K562 (cell line): ENCODE measurements around the gene PSMG3. TPM values are rescaled to one million over a fixed set of nuclear protein-coding genes. Genes with fewer than 3 reads are reported as not detected.
A peak's percentile ranks its signal among the peaks of the same experiment; 100 is the strongest.

Experiments used
- ATF1 ChIP-seq, 2 experiments: fragments of 450-650 bp in 1 of 2; IDR thresholded peaks; 2 replicates each; pipeline ENCODE4 v1.6.1; 2016; ENCODE audit warnings: missing compliant biosample characterization in 1 of 2, missing genetic modification characterization in 1 of 2
- ATF2 ChIP-seq: sonication (generic); formaldehyde crosslinking; IDR thresholded peaks from 2 replicates; pipeline ENCODE4 v1.8.1; 2022; ENCODE audit warnings: missing genetic modification reagents
- E2F6 ChIP-seq, 2 experiments: IDR thresholded peaks; 2 replicates each; pipeline ENCODE4 v1.6.1; 2011; ENCODE audit warnings: borderline replicate concordance in 1 of 2, control low read depth in 1 of 2, low read depth in 1 of 2, low read length in 1 of 2, mild to moderate bottlenecking in 1 of 2, mixed read lengths in 1 of 2, moderate library complexity in 1 of 2; ENCODE audit not compliant: insufficient read depth in 1 of 2, insufficient read length in 1 of 2, poor library complexity in 1 of 2, severe bottlenecking in 1 of 2; ENCODE audit errors: extremely low read depth in 1 of 2
- ETV6 ChIP-seq, 3 experiments: fragments of 150-350 bp in 1 of 3; sonication (generic) in 1 of 3; formaldehyde crosslinking in 1 of 3; IDR thresholded peaks; 2 replicates each; pipeline versions ENCODE4 v1.6.1 to v1.8.0; 2014 to 2022; ENCODE audit warnings: borderline replicate concordance in 2 of 3, low read depth in 2 of 3, antibody characterized with exemption in 1 of 3, low read length in 1 of 3, mild to moderate bottlenecking in 1 of 3, missing genetic modification reagents in 1 of 3
- HEY1 ChIP-seq: fragments of 250-450 bp; sonication (Bioruptor Pico); IDR thresholded peaks from 2 replicates; pipeline ENCODE4 v1.5.0; 2020; ENCODE audit warnings: mild to moderate bottlenecking, moderate library complexity, borderline replicate concordance
- JUND ChIP-seq, 2 experiments: IDR thresholded peaks; 2 replicates in 1 of 2; 3 replicates in 1 of 2; pipeline ENCODE4 v1.6.1; 2011; ENCODE audit warnings: borderline replicate concordance in 2 of 2, low read depth in 2 of 2, low read length in 2 of 2, improper control_type of control experiment in 1 of 2, missing biosample characterization in 1 of 2, missing genetic modification characterization in 1 of 2, missing genetic modification reagents in 1 of 2
- KLF6 ChIP-seq: fragments of 250-450 bp; sonication (Bioruptor Pico); IDR thresholded peaks from 2 replicates; pipeline ENCODE4 v1.4.0; 2020; ENCODE audit warnings: mild to moderate bottlenecking, moderate library complexity, borderline replicate concordance
- MECOM ChIP-seq: fragments of 250-450 bp; sonication (Bioruptor Pico); IDR thresholded peaks from 2 replicates; pipeline ENCODE4 v1.8.0; 2022; ENCODE audit warnings: inconsistent platforms
- MEIS2 ChIP-seq: fragments of 450-650 bp; IDR thresholded peaks from 2 replicates; pipeline ENCODE4 v1.6.1; 2014; ENCODE audit warnings: mild to moderate bottlenecking; ENCODE audit not compliant: partially characterized antibody
- PATZ1 ChIP-seq: fragments of 250-450 bp; sonication (Bioruptor Pico); IDR thresholded peaks from 2 replicates; pipeline ENCODE4 v1.5.0; 2020; ENCODE audit warnings: mild to moderate bottlenecking, borderline replicate concordance
- POLR2AphosphoS5 ChIP-seq: IDR thresholded peaks from 2 replicates; pipeline ENCODE4 v1.6.1; 2011; ENCODE audit warnings: mild to moderate bottlenecking, low read depth, low read length, moderate library complexity; ENCODE audit not compliant: control insufficient read depth, insufficient read depth
- RAD51 ChIP-seq: fragments of 450-650 bp; IDR thresholded peaks from 2 replicates; pipeline ENCODE4 v1.7.1; 2016; ENCODE audit warnings: low read depth, mild to moderate bottlenecking, borderline replicate concordance
- SMARCC2 ChIP-seq: fragments of 450-650 bp; IDR thresholded peaks from 2 replicates; pipeline ENCODE4 v1.6.1; 2017; ENCODE audit warnings: antibody characterized with exemption, moderate library complexity, mild to moderate bottlenecking, low read depth
- TCF7 ChIP-seq: sonication (generic); IDR thresholded peaks from 2 replicates; pipeline ENCODE4 v1.6.1; 2016; ENCODE audit warnings: antibody characterized with exemption, borderline replicate concordance
- XRCC5 ChIP-seq: fragments of 200-400 bp; formaldehyde crosslinking; IDR thresholded peaks from 2 replicates; pipeline ENCODE4 v1.6.1; 2017; ENCODE audit warnings: low read depth, mild to moderate bottlenecking, low read length
- ZNF695 ChIP-seq: fragments of 450-650 bp; formaldehyde crosslinking; IDR thresholded peaks from 2 replicates; pipeline ENCODE4 v1.4.0; 2020; ENCODE audit warnings: mild to moderate bottlenecking, moderate library complexity
- polyA plus RNA-seq, 8 experiments: library from polyadenylated mRNA; depleted of rRNA in 4 of 8; stranded (reverse) in 5 of 8; unstranded in 3 of 8; fragments of >200 nt; fragmentation: Nextera tagmentation in 2 of 8; fragmentation: Illumina TruSeq in 1 of 8; extraction: Ambion mirVana in 2 of 8; extraction: Trizol in 1 of 8; gene quantifications; 2 replicates each; pipeline versions ENCODE4 v1.2.1 to v1.2.3, GENCODE V29; 2011 to 2014; ENCODE audit warnings: inconsistent platforms in 1 of 8, missing spikeins in 1 of 8
- total RNA-seq, 7 experiments: library from RNA; depleted of rRNA in 6 of 7; stranded (reverse); fragments of >200 nt in 6 of 7; fragmentation: Illumina TruSeq in 2 of 7; extraction: Trizol in 2 of 7; gene quantifications; 2 replicates each; pipeline versions ENCODE4 v1.2.1 to v1.2.3, GENCODE V29; 2011 to 2021; ENCODE audit warnings: low replicate concordance in 1 of 7
- TF ChIP-seq, protein P1 (sequence below): fragments of 450-650 bp; IDR thresholded peaks from 2 replicates; pipeline ENCODE4 v1.6.1; 2016; ENCODE audit warnings: mild to moderate bottlenecking

PSMG3 gene
- total and polyA plus RNA-seq, 9 of the 15 experiments (the other 6 are each of a cell fraction or from before 2014, with no cell fraction given) = 34.8 to 122 (median 80.1) TPM

- TF ChIP-seq E2F6 (IDR thresholded peaks at IDR 0.05; ENCODE audit: borderline replicate concordance in 1 of 2, extremely low read depth in 1 of 2, insufficient read depth in 1 of 2, insufficient read length in 1 of 2, low read depth in 1 of 2, low read length in 1 of 2, poor library complexity in 1 of 2, severe bottlenecking in 1 of 2) (peak; percentile 57 to 79), PATZ1 (no peak), RAD51 (no peak; the same call in 1 of the 2 replicates), XRCC5 (peak; percentile 94), MEIS2 (no peak), JUND (IDR thresholded peaks at IDR 0.05; ENCODE audit: borderline replicate concordance, low read depth, low read length) (peak; percentile 56), JUND (tag; IDR thresholded peaks at IDR 0.05; ENCODE audit: borderline replicate concordance, low read depth, low read length) (no peak; the same call in 2 of the 3 replicates), KLF6 (no peak), TCF7 (no peak), ATF1 (CRISPR knock-in tag; IDR thresholded peaks at IDR 0.05) (no peak; the same call in 1 of the 2 replicates), ATF1 (tag; IDR thresholded peaks at IDR 0.05) (peak; percentile 77), POLR2AphosphoS5 (peak; percentile 77), HEY1 (CRISPR knock-in tag) (no peak), ETV6 (IDR thresholded peaks at IDR 0.05; ENCODE audit: borderline replicate concordance in 1 of 2, low read depth in 2 of 2, low read length in 1 of 2) (no peak), ETV6 (CRISPR knock-in tag; IDR thresholded peaks at IDR 0.05; ENCODE audit: borderline replicate concordance) (peak; percentile 71; the same call in 1 of the 2 replicates), SMARCC2 (no peak; the same call in 1 of the 2 replicates), ATF2 (CRISPR knock-in tag) (no peak), ZNF695 (CRISPR knock-in tag) (no peak), MECOM (no peak)
- TF ChIP-seq, protein P1, sequence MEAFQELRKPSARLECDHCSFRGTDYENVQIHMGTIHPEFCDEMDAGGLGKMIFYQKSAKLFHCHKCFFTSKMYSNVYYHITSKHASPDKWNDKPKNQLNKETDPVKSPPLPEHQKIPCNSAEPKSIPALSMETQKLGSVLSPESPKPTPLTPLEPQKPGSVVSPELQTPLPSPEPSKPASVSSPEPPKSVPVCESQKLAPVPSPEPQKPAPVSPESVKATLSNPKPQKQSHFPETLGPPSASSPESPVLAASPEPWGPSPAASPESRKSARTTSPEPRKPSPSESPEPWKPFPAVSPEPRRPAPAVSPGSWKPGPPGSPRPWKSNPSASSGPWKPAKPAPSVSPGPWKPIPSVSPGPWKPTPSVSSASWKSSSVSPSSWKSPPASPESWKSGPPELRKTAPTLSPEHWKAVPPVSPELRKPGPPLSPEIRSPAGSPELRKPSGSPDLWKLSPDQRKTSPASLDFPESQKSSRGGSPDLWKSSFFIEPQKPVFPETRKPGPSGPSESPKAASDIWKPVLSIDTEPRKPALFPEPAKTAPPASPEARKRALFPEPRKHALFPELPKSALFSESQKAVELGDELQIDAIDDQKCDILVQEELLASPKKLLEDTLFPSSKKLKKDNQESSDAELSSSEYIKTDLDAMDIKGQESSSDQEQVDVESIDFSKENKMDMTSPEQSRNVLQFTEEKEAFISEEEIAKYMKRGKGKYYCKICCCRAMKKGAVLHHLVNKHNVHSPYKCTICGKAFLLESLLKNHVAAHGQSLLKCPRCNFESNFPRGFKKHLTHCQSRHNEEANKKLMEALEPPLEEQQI = peak; percentile 57; the same call in 1 of the 2 replicates
These were observed at the start of gene PSMG3 (continued) for GRCh38 chr7:1569833-1570632.
